ENCODE results near the gene KIF22.

GRCh38 chr16:29811896-29812665 is 21.5 kb downstream of the KIF22 start, which contains the start of gene PRRT2:
- TF ChIP-seq CTCF (IDR thresholded peaks at IDR 0.05): no peak
- no peak for TF ChIP-seq POLR2A (IDR thresholded peaks at IDR 0.05)
